GM19238 (cell line): Measurements from ENCODE around the gene RFXANK.

Experiments
- DNase-seq: peaks from one replicate; pipeline ENCODE4 v3.0.0; 2011; ENCODE audit warnings: low spot score; ENCODE audit not compliant: insufficient read length

Gene RFXANK

DNA sequence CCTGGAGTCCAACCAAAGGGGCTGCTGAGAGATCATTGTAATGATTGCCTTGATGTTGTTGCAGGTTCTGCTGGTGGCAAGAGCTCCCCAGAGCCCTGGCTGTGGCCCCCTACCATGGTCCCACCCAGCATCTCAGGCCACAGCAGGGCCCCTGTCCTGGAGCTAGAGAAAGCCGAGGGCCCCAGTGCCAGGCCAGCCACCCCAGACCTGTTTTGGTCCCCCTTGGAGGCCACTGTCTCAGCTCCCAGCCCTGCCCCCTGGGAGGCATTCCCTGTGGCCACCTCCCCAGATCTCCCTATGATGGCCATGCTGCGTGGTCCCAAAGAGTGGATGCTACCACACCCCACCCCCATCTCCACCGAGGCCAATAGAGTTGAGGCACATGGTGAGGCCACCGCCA is 35.2 kb downstream of the RFXANK start:
- no peak for DNase-seq

DNA sequence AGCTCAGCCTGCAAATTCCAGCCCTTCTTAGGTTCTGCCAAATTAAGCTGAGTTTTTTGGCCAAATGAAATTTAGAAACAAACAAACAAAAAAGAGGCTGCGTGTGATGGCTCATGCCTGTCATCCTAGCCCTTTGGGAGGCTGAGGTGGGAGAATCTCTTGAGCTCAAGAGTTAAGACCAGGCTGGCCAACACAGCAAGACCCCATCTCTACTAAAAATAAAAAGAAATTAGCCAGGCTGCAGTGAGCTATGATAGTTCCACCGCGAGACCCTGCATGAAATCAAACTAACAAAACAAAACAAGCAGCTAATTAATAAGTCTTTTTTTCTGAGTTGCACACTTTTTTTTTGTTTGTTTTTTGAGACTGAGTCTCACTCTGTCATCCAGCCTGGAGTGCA is 37.6 kb downstream of the RFXANK start:
- DNase-seq = no peak

DNA sequence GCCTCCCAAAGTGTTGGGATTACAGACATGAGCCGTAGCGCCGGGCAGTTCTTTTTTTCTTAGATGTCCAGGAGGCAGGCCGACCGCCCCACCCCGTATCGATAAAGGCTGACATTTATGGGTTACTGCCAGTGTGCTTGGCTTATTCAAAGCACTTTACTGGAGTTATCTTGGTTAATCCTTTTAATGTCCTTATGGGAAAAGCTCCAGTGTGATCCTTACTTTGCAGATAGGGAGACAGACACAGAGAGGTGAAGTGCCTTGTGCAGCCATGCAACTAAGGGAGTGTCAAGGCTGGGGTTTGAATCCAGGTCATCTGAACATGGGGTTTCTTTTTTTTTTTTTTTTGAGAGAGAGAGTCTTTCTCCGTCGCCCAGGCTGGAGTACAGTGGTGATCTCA is 38.9 kb downstream of the RFXANK start:
- DNase-seq = no peak

DNA sequence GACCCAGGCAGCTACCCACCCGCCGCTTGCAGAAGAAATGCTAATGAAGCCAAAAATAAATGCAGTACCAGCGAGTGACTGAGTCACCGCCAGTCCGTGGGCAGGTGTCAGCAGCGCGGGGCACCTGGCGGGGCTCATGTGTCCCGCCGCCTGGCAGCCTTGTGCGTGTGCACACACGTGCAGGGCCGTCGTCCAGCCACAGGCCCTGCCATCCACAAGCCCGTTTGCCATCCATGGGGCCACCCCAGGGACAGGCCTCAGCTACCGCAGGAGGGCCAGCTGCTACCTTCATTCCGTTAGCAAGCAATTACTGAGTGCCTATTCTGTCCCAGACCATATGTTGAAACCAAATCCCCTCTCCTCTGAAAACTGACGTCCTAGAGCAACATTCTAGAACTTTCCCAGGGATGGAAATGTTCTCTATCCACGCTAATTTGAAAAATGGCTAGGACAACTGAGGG is 40.2 kb downstream of the RFXANK start:
- no peak for DNase-seq

DNA sequence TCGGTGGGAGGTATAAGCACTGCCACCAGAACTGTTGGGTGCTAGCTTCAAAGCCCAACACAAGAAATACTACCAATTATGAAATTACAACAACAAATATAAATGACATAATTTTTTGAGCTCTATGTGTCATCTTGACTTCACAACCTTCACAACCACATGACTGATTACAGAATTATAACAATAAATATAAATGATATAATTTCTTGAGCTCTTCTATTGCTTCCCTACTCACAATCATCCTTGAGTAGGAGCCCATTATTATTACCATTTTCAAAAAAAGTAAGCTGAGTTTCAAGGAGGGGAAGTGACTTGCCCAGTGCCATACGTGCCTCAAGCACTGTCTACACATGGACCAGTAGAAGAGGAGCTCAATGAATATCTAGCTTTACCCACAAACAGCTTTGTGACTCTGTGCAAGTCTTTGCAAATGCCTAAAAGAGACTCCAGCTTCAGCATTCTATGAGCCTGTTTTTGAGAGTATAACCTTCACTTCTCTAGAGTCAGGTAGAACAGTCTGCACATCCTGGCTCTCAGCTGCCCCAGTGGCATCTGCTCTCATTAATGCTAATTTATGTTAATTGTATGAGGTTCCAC is 42.3 kb downstream of the RFXANK start:
- no peak for DNase-seq

DNA sequence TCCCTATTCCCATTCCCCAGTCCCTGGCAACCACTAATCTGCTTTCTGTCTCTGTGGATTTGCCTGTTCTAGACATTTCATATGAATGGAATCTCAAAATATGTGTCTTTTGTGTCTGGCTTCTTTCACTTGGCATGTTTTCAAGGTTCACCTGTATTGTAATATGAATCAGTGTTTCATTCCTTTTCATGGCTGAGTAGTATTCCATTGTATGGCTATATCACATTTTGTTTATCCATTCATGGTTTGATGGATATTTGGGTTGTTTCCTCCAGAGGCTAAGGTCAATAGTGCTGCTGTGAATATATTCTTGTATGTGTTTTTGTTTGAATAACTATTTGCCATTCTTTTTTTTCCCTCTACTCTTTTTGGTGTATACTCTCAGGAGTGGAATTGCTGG is 44.1 kb downstream of the RFXANK start:
- DNase-seq = no peak

DNA sequence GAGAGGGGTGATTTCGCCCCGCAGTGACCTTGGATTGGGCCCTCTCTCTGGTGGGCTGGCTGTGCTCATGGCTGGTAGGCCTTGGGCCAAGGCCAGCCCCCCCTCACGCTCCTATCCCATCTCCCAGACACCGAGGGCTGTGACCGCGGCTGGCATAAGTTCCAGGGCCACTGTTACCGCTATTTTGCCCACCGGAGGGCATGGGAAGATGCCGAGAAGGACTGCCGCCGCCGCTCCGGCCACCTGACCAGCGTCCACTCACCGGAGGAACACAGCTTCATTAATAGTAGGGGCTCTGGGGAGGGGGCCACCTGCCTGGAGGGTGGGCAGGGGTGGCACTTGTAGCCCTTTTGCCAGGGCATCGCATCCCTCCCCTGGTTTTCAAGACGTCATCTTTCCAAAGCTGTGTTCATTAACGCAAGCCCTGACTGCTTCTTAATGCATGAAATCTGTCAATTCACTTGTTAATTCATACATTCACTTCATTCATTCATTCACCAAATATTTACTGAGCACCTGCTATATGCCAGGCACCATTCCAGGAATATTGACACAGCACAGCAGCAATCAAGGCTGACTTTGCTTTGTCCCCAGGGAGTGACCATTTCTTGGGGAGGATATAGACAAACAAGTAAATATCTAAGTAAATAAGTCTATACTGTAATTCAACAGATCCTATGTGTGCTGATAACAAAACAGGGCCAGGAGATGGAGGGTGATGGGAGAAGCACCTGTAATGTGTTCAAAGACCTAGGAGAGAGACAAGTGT is 46.3 kb downstream of the RFXANK start:
- DNase-seq = no peak

DNA sequence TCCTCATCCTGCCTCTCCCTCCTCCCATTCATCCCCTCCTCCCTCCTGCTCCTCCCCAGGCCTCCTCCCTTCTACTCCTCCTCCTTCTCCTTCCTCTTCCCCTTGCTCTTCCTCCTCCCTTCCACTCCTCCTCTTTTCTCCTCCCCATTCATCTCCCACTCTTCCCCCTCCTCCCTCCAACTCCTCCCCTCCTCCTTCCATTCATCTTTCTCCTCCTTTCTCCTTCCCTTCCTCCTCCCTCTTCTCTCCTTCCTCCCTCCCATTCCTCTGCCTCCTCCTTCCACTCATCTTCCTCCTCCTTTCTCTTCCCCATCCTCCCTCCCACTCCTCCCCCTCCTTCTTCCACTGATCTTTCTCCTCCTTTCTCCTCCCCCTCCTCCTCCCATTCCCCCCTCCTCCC is 47.6 kb downstream of the RFXANK start:
- no peak for DNase-seq

DNA sequence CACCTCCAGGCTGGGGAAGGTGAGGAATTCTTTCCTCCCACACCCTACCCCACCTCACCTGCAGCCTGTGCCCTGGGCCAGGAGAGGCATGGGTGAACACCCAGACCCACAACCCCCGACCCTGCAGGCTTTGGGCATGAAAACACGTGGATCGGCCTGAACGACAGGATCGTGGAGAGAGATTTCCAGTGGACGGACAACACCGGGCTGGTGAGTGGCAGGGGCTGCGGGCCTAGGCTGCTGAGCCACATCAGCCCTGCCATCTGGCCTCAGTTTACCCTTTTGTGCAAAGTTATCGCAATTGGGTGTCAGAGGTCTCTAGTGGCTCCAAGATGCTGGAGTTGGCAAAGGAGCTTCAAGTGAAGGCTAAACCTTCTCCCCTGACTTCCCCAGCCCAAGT is 48.4 kb downstream of the RFXANK start:
- no peak for DNase-seq

DNA sequence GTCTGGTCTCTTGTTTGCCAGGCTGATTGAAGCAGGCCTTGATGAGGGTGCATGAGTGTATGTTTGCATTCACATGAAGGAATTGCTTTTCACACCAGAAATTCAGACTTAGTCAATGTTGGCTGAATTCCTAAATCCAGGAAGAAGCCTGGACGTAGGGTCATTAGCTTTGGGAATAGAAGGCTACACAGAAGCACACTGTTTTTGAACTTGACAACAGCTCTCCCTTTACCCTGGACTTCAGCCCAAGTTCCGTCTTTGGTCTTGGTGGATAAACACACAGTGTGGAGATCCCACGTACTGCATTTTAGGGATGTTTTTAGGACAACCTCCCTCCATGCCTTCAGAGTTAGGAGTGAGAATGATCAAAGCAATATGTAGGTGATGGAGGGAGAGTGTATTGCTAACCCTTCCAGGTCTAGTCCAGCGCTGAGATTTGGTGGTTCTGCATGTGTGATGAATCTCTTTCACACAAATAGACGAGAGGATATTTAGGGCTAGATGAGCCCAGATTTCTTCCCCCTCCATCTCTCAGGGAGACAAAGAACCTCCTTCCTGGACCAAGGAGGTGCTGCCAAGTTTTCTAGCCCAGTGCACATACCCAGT is 58.2 kb downstream of the RFXANK start:
- no peak for DNase-seq
